LoVo (cell line): ENCODE data around the gene CYB5R2.

ENCODE experiments used
- DNase-seq: peaks from one replicate; pipeline ENCODE4 v3.0.0-alpha.2; 2016; ENCODE audit warnings: low spot score

CYB5R2 gene

GRCh38 chr11:7637447-7638157 is 35.7 kb downstream of the CYB5R2 start:
- DNase-seq, result no peak

GRCh38 chr11:7636350-7636749 is 37.0 kb downstream of the CYB5R2 start:
- no peak for DNase-seq

- no peak for DNase-seq
These were observed 37.6 kb downstream of the CYB5R2 start for GRCh38 chr11:7635708-7636107.

GRCh38 chr11:7635137-7635536 is 38.2 kb downstream of the CYB5R2 start:
- DNase-seq, result no peak

GRCh38 chr11:7632211-7632610 is 41.1 kb downstream of the CYB5R2 start:
- DNase-seq, result no peak

GRCh38 chr11:7630002-7630401 is 43.3 kb downstream of the CYB5R2 start:
- no peak for DNase-seq

- no peak for DNase-seq
These were observed 44.6 kb downstream of the CYB5R2 start for GRCh38 chr11:7628660-7629059.

GRCh38 chr11:7622721-7623120 is 50.6 kb downstream of the CYB5R2 start:
- no peak for DNase-seq

GRCh38 chr11:7621554-7621953 is 51.7 kb downstream of the CYB5R2 start:
- DNase-seq, result no peak

GRCh38 chr11:7621090-7621489 is 52.2 kb downstream of the CYB5R2 start:
- DNase-seq, result no peak

GRCh38 chr11:7619322-7619721 is 54.0 kb downstream of the CYB5R2 start:
- no peak for DNase-seq

GRCh38 chr11:7617032-7617431 is 56.3 kb downstream of the CYB5R2 start:
- no peak for DNase-seq
